OCI-M2 (cell line): ENCODE data around the gene MID1.
"Not testable (repeated sequence)": the region's sequence is repeated elsewhere in the genome, so short reads cannot be mapped to it uniquely, and the experiment has no call there.

ENCODE experiments used
- DNase-seq: peaks from one replicate; lab custom pipeline; 2025; ENCODE audit not compliant: unreplicated experiment; lab: John Stamatoyannopoulos, UW

MID1 gene

GRCh38 chrX:10617186-10617998 is 3.0 kb downstream of the MID1 start:
- no peak for DNase-seq

DNA sequence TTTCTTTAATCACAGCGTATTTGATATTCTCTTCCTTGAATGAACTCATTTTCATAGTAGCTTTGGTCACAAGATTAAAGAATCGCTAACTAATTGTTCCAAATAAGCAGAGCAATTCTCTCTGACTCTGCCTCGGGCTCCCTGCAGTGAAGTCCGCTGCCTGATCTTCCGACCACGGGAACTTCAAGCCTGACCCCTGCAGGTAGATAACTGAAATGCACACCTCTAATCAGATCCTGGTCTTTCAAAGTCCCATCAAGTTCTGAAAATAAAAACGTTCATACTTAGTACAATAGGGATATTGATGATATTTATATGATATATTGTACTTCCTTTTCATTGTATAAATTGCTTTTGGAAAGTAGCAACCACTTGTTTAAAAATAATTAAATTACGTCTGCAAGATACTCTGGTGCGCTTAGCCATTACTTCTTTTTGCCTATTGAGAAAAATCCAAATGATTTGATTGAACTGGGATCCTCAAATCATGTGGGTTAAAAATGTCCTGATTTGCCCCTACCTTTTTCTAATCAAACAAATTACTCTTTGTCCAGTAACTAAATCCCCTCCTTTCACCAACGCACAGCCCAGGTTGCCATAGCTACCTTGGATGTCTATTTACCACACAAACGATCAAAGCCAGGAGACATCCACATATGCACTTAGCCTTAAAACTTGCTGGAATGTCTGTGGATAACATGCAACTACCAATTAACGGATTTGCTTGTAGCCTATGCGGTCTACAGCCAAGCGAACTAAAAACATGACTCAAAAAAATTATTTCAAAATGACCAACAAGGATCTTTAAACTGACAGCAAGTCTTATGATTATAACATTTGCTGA is 4.2 kb downstream of the MID1 start:
- DNase-seq, result no peak

- no peak for DNase-seq
Measured at GRCh38 chrX:10612215-10612614, 8.2 kb downstream of the MID1 start.

DNA sequence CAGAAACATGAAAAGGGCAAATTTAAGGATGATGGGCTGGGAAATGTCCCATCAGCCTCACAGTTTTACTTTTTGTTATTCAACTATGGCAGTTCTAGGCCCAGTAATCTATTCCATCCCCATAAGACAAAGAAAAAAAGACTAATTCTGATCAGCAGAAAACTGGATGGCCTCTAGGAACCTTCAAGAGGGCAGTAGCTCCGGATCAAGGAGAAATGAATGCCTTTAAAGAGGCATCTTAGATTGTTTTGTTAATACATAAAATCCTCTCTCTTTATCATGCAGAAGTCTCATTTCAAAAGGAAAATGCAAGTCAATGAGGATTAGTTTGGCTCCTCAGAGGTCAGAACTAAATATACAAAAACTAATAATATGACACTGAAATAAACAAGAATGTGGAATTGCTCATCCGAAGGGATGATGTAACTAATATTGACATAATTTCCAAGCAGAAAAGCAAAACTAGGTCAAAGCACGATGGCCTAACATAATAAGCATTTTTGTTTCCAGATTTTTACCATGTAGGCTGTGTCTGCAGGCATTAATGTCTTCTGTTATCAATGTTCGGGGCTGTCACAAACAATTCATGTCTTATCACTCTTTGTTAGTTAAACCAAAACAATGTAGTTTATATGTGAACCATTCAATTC is 8.8 kb downstream of the MID1 start:
- no peak for DNase-seq

GRCh38 chrX:10608099-10608498 is 12.3 kb downstream of the MID1 start:
- DNase-seq, result no peak

- no peak for DNase-seq
Measured at GRCh38 chrX:10607233-10607632, 13.2 kb downstream of the MID1 start.

DNA sequence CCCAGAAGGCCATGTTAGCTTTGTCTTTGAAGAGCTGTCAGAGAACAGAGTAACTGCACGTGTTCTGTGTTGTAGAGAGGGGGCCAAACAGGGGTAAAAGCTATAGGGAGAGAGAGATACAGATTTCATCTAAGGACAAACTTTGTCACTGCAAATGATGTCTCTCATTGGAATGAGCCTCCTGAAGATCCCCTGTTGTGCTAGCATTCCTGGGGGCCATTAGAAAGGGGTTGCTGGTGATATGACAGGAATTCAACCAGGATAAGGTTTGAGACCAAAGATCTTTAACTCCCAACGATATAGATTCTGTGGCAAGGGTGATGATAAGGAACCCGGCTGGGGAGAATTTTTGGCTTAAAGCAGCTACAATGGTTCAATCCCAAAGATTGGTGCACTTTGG is 16.8 kb downstream of the MID1 start:
- no peak for DNase-seq

DNA sequence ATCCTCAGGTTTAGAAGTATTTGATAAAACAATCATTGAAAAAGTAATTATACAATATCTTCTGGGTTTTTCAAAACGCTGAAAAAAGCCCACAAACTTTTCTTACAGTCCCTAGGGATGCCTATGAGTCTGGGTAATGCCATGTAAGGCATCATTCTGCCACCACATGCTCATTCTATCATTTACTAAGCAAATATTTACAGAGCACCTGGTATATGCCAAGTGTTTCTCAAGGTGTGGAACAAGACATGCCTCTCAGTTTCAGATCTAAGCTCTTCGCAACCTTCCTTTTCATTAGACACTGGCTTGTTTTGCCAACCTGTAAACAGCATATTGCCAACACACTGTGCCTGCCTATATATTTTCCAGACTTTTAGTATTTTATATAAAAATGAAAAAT is 17.7 kb downstream of the MID1 start:
- no peak for DNase-seq

- no peak for DNase-seq
Measured at GRCh38 chrX:10600479-10600878, 19.9 kb downstream of the MID1 start.

- DNase-seq, result no peak
Measured at GRCh38 chrX:10598540-10598939, 21.8 kb downstream of the MID1 start.

- DNase-seq, result no peak
Measured at GRCh38 chrX:10597871-10598270, 22.5 kb downstream of the MID1 start.

- no peak for DNase-seq
Measured at GRCh38 chrX:10591363-10592335, 28.7 kb downstream of the MID1 start.

DNA sequence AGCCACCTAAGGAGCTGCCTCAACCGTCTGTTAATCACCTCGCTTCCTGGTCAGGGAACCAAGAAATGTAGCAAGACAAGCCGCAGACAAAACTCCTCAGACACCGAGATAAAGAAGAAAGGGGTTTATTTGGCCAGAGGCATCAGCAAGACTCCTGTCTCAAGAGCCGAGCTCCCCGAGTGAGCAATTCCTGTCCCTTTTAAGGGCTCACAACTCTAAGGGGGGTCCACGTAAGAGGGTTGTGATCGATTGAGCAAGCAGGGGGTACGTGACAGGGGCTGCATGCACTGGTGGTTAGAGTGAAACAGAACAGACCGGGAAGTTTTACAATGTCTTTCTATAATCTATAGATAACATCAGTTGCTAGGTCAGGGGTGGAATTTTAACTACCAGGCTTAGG is 30.6 kb downstream of the MID1 start:
- not testable (repeated sequence) for DNase-seq

GRCh38 chrX:10589098-10589497 is 31.3 kb downstream of the MID1 start:
- no peak for DNase-seq

GRCh38 chrX:10584882-10585281 is 35.5 kb downstream of the MID1 start:
- not testable (repeated sequence) for DNase-seq

DNA sequence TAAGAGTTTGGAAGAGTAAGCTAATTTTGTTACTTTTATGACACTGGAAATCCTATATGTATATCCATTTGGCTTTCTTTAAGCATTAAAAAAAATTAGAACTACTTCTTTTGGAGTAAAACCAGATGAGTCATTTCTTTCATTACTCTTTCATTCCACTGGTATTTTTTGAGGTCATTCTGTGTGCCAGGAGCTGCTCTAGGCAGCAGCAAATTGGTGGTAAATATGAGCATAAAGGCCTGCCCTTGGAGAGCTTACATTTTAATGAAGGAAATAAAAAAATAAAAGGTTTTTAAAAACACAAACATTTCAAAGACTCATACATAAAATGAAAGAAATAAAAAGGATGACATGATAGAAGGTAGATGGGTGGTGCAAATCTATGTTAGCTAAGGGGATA is 37.4 kb downstream of the MID1 start:
- DNase-seq, result no peak

- no peak for DNase-seq
Measured at GRCh38 chrX:10582215-10582733, 38.1 kb downstream of the MID1 start.

- DNase-seq, result no peak
Measured at GRCh38 chrX:10579112-10580011, 41.0 kb downstream of the MID1 start.

DNA sequence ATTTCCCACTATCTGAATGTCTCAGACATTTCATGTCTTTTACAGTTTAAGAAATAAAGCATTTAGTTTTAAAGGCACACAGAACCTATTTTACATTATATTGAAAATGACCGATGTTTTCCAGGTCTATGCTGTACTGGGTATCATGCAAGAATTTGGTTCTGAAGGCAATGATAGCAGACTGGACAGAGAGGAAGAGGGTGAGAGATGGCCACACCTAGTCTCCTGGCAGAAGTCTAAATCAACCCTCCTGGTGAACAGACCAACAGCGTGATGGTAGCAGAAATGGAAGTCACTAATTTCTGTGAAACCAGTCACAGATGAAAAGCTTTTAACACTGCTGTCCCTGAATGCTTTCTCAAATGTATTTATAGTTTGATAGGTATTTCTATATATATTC is 41.9 kb downstream of the MID1 start:
- no peak for DNase-seq
